Right cardiac atrium (tissue), 5 donors: ENCODE results near the gene DMBT1. TPM values are rescaled to one million over a fixed set of nuclear protein-coding genes. Genes with fewer than 3 reads are reported as not detected.
"Not testable (repeated sequence)": the region's sequence is repeated elsewhere in the genome, so short reads cannot be mapped to it uniquely, and the experiment has no call there.

Experiments used
- ATAC-seq, 2 donors: fragments of 200-7000 bp; cut with Tn5 transposase; one replicate each; pipeline versions ENCODE4 v1.8.0 to v1.9.1; 2020; ENCODE audit warnings: moderate library complexity in 2 of 2, mild to moderate bottlenecking in 1 of 2
- DNase-seq, 3 donors: peaks; one replicate each; pipeline ENCODE4 v3.0.0-alpha.2; 2020
- H3K27ac ChIP-seq: one replicate; pipeline ENCODE4 v1.5.1; 2013; ENCODE audit warnings: mild to moderate bottlenecking, low read length, control low read depth, moderate library complexity
- H3K27me3 ChIP-seq: one replicate; pipeline ENCODE4 v1.6.1; 2013; ENCODE audit not compliant: control insufficient read depth, insufficient read depth
- H3K4me1 ChIP-seq: one replicate; pipeline ENCODE4 v1.6.1; 2013; ENCODE audit warnings: low read length; ENCODE audit not compliant: control insufficient read depth, insufficient read depth
- H3K4me3 ChIP-seq: one replicate; pipeline ENCODE4 v1.5.1; 2013; ENCODE audit warnings: low read length, control low read depth
- H3K9me3 ChIP-seq: one replicate; pipeline ENCODE4 v1.6.1; 2013; ENCODE audit warnings: low read length; ENCODE audit not compliant: control insufficient read depth
- WGBS: extraction: QIAGEN DNeasy Blood & Tissue Kit; methylation state at CpG from one replicate; pipeline ENCODE4 v1.1.7; 2013; 5-methylcytosine and 5-hydroxymethylcytosine counted together
- intact Hi-C, 4 donors: fragments of 100-400 bp; cut with DNase I; formaldehyde crosslinking; loops; one replicate each; pipeline versions ENCODE4 v1.11.0 to v1.14.0; 2022 to 2023
- polyA plus RNA-seq: library from polyadenylated mRNA; stranded (reverse); fragments of 200-250 nt; gene quantifications from one replicate; pipeline ENCODE4 v1.2.3, GENCODE V29; 2013
- total RNA-seq, 4 donors: library from RNA; stranded (reverse); fragmentation: NEBNext Ultra II Directional; extraction: Animal tissue kit (Norgen Biotek cat#: 25700); gene quantifications; one replicate each; pipeline ENCODE4 v1.2.1, GENCODE V29; 2021
- donor health status: healthy with polysubstance abuse.
- donor health status: DM: no; HTN: yes; CAD: no.
- donor health status: DM: no; HTN: no; CAD: no.
- donor health status: DM: no; HTN: yes; CAD: no; lungs with severe emphysema.
- donor health status: DM: yes; HTN: yes; CAD: no.

Gene DMBT1
- total and polyA plus RNA-seq, 5 donors: 0.06 to 0.17 (median 0.09) TPM

DNA sequence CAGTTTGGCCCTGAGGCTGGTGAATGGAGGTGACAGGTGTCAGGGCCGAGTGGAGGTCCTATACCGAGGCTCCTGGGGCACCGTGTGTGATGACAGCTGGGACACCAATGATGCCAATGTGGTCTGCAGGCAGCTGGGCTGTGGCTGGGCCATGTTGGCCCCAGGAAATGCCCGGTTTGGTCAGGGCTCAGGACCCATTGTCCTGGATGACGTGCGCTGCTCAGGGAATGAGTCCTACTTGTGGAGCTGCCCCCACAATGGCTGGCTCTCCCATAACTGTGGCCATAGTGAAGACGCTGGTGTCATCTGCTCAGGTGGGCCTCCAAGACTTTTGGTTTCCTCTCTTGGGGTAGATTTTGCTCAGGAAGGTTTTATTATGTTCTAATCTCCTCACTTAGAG lies 25.5 kb downstream of the DMBT1 start:
- H3K27ac ChIP-seq, H3K9me3 ChIP-seq, ATAC-seq, H3K4me1 ChIP-seq, H3K27me3 ChIP-seq, DNase-seq, H3K4me3 ChIP-seq, intact Hi-C loops: not testable (repeated sequence)
- WGBS: 94% methylated on average over 5 of the region's 7 CpGs

- WGBS: 84% methylated on average over 6 of the region's 6 CpGs
- H3K27ac ChIP-seq: no peak overlapping the region
- no peaks in the 10 kb centered on the region for H3K9me3 ChIP-seq
- intact Hi-C loops: no loop called here
- H3K4me1 ChIP-seq: no peaks in the 10 kb centered on the region
- H3K27me3 ChIP-seq: no peaks in the 10 kb centered on the region
- H3K4me3 ChIP-seq: no peak overlapping the region
- DNase-seq (no peak), ATAC-seq (no peak)
Measured at GRCh38 chr10:122587098-122587760, 26.7 kb downstream of the DMBT1 start.

DNA sequence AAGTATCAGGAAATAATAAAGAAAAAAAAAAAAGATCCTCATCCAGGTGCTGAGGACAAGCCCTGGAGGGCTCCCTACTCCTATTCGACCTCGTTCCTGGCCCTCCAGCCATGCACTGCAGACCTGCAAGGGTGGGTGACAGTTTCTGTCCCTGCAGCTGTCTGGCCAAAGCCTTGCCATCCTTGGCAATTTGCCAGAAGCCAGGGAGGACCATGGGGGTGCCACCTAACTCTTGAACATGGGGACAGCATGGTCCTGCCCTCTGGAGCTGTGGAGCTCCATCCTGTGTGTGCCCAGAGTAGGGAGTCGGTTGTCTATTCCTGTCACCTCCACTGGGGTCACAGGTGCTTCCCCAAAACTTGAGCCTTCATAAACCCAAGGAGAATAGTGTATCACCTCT lies 27.8 kb downstream of the DMBT1 start:
- WGBS: 94% methylated on average over 3 of the region's 3 CpGs
- intact Hi-C loops: no loop called here
- DNase-seq (no peak), ATAC-seq (no peak)
- Histone ChIP-seq H3K4me3 (no peak overlapping the region), H3K4me1 (no peaks in the 10 kb centered on the region), H3K27ac (no peak overlapping the region), H3K9me3 (no peaks in the 10 kb centered on the region), H3K27me3 (no peaks in the 10 kb centered on the region)

- Histone ChIP-seq H3K9me3 (no peaks in the 10 kb centered on the region), H3K4me3 (no peak overlapping the region), H3K27me3 (no peaks in the 10 kb centered on the region), H3K27ac (no peak overlapping the region), H3K4me1 (no peaks in the 10 kb centered on the region)
- ATAC-seq (no peak), DNase-seq (no peak)
- 83% methylated on average over 3 of the region's 3 CpGs for WGBS
- intact Hi-C loops: no loop called here
Measured at GRCh38 chr10:122590153-122590552, 29.6 kb downstream of the DMBT1 start.

GRCh38 chr10:122591736-122592135 lies 31.2 kb downstream of the DMBT1 start:
- H3K4me3 ChIP-seq: no peak overlapping the region
- no peak overlapping the region for H3K27ac ChIP-seq
- H3K27me3 ChIP-seq: no peaks in the 10 kb centered on the region
- intact Hi-C loops: no loop called here
- no peak for ATAC-seq
- H3K4me1 ChIP-seq: no peaks in the 10 kb centered on the region
- DNase-seq: no peak
- WGBS: 87% methylated on average over 3 of the region's 3 CpGs
- H3K9me3 ChIP-seq: no peaks in the 10 kb centered on the region

DNA sequence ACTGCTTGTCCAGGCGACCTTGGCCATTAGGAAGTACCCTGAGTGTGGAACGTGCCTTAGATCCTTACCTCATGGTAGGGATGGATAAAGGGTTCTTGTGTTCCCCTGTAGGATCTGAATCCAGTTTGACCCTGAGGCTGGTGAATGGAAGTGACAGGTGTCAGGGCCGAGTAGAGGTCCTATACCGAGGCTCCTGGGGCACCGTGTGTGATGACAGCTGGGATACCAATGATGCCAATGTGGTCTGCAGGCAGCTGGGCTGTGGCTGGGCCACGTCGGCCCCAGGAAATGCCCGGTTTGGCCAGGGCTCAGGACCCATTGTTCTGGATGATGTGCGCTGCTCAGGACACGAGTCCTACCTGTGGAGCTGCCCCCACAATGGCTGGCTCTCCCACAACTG lies 31.6 kb downstream of the DMBT1 start:
- H3K27ac ChIP-seq: no peak overlapping the region
- 83% methylated on average over 10 of the region's 10 CpGs for WGBS
- ATAC-seq (no peak), DNase-seq (no peak)
- H3K27me3 ChIP-seq: no peaks in the 10 kb centered on the region
- H3K9me3 ChIP-seq: no peaks in the 10 kb centered on the region
- intact Hi-C loops: no loop called here
- no peaks in the 10 kb centered on the region for H3K4me1 ChIP-seq
- H3K4me3 ChIP-seq: no peak overlapping the region

GRCh38 chr10:122617476-122618270 lies 57.1 kb downstream of the DMBT1 start:
- intact Hi-C loops: no loop called here
- DNase-seq: no peak
- Histone ChIP-seq H3K27ac (no peak overlapping the region), H3K4me1 (no peaks in the 10 kb centered on the region), H3K27me3 (no peaks in the 10 kb centered on the region), H3K4me3 (no peak overlapping the region), H3K9me3 (no peaks in the 10 kb centered on the region)
- no peak for ATAC-seq
- 80% methylated on average over 10 of the region's 10 CpGs for WGBS

DNA sequence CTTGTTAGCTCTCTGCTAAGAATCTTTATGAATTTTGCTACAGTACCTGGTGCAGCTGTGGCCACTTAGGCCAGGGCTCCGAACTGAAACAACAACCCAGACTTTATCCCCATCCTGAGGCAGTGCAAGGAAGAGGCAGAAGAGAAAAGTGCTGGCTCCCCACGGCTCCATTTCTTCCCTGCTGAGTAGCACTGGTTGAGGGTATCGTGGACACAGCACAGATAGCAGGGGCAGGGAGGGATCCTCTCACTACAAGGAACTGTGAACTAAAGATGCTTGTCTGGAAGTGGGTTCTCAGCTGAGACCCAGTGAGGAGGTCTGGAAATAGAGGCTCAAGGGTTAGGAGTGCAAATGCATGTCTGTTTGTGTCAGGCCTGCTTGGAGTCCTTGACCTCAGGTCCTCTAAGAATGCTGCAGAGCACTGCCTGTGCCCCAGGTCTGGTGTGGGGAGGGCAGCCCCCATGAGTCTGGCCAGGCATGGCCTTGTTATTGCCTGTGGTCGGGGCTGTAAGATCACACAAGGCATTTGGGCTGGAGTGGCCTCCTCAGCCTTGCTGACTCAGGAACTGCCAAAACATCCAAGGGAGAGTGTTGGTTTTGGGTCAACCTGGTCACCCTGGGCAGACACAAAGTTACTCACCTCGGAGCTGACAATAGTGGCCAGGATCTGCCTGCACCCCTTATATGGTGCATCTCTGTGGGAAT lies 58.1 kb downstream of the DMBT1 start:
- H3K27me3 ChIP-seq: no peaks in the 10 kb centered on the region
- WGBS: 75% methylated on average over 5 of the region's 5 CpGs
- H3K9me3 ChIP-seq: no peaks in the 10 kb centered on the region
- no peaks in the 10 kb centered on the region for H3K4me1 ChIP-seq
- no peak overlapping the region for H3K27ac ChIP-seq
- no peak overlapping the region for H3K4me3 ChIP-seq
- ATAC-seq (no peak), DNase-seq (no peak)
- intact Hi-C loops: no loop called here

- H3K9me3 ChIP-seq, H3K4me3 ChIP-seq, ATAC-seq, DNase-seq, H3K4me1 ChIP-seq, H3K27ac ChIP-seq, H3K27me3 ChIP-seq, intact Hi-C loops: not testable (repeated sequence)
- 89% methylated on average over 8 of the region's 8 CpGs for WGBS
Measured at GRCh38 chr10:122620961-122621360, 60.4 kb downstream of the DMBT1 start.

- Histone ChIP-seq H3K4me3 (no peak overlapping the region), H3K27ac (no peak overlapping the region), H3K9me3 (no peaks in the 10 kb centered on the region), H3K4me1 (no peaks in the 10 kb centered on the region), H3K27me3 (no peaks in the 10 kb centered on the region)
- intact Hi-C loops: no loop called here
- DNase-seq: no peak
- WGBS: 91% methylated on average over 5 of the region's 5 CpGs
- ATAC-seq: no peak
Measured at GRCh38 chr10:122624546-122624945, 64.0 kb downstream of the DMBT1 start.

GRCh38 chr10:122630526-122630925 lies 70.0 kb downstream of the DMBT1 start:
- WGBS: 95% methylated on average over 6 of the region's 6 CpGs
- DNase-seq: no peak
- Histone ChIP-seq H3K4me1 (no peaks in the 10 kb centered on the region), H3K27ac (no peak overlapping the region), H3K9me3 (no peaks in the 10 kb centered on the region), H3K4me3 (no peak overlapping the region), H3K27me3 (no peaks in the 10 kb centered on the region)
- ATAC-seq: no peak
- intact Hi-C loops: no loop called here
